ENCODE data around the gene TOMM34.

Gene TOMM34

GRCh38 chr20:44932916-44933315 lies 27.3 kb downstream of the TOMM34 start:
- H3K27ac Mint-ChIP-seq = no peak overlapping the region
- H3K4me3 Mint-ChIP-seq = no peak overlapping the region
- H3K27me3 Mint-ChIP-seq = no peaks in the 10 kb centered on the region
- no peak for DNase-seq
- CTCF ChIA-PET = no interaction called here
- H3K36me3 Mint-ChIP-seq = peaks cover 32% of the 10 kb centered on the region
- no peaks in the 10 kb centered on the region for H3K4me1 Mint-ChIP-seq
- no peaks in the 10 kb centered on the region for H3K9me3 Mint-ChIP-seq

- peaks cover 23% of the 10 kb centered on the region for H3K36me3 Mint-ChIP-seq
- no peaks in the 10 kb centered on the region for H3K4me1 Mint-ChIP-seq
- H3K4me3 Mint-ChIP-seq = no peak overlapping the region
- H3K27ac Mint-ChIP-seq = no peak overlapping the region
- no peaks in the 10 kb centered on the region for H3K27me3 Mint-ChIP-seq
- CTCF ChIA-PET = no interaction called here
- H3K9me3 Mint-ChIP-seq = no peaks in the 10 kb centered on the region
- DNase-seq = no peak
Observed at GRCh38 chr20:44931911-44932310, 28.3 kb downstream of the TOMM34 start.

DNA sequence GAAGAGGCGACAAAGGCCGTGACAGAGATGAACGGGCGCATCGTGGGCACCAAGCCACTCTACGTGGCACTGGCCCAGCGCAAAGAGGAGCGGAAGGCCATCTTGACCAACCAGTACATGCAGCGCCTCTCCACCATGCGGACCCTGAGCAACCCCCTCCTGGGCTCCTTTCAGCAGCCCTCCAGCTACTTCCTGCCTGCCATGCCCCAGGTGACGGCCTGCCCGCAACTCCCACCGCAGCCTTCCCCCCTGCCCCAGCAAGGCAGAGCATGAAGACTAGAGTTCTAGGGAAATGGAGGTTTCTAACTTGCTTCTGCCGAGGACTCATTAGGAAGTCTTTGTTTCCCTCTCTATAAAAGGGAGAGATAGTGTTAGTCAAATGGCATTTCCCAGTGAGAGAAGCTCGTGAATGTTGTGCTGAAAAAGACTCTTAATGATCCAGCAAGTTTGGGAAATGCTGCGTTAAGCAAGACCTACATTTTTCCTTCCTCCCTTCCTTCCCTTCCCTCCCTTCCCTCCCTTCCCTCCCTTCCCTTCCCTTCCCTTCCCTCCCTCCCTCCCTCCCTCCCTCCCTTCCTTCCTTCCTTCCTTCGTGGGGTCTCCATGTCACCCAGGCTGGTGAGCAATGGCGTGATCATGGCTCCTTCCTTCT lies 29.6 kb downstream of the TOMM34 start:
- CTCF ChIA-PET = interaction anchor here (1.1 kb wide), 1 partner anchor 42 kb away, joined by 3 read pairs; no protein-coding TSS in a partner anchor
- DNase-seq = no peak
- H3K27ac Mint-ChIP-seq = no peak overlapping the region
- H3K4me1 Mint-ChIP-seq = no peaks in the 10 kb centered on the region
- no peaks in the 10 kb centered on the region for H3K9me3 Mint-ChIP-seq
- H3K4me3 Mint-ChIP-seq = no peak overlapping the region
- H3K36me3 Mint-ChIP-seq = peaks cover 20% of the 10 kb centered on the region
- H3K27me3 Mint-ChIP-seq = no peaks in the 10 kb centered on the region

GRCh38 chr20:44928595-44928994 lies 31.6 kb downstream of the TOMM34 start:
- Mint-ChIP-seq H3K4me3 (no peak overlapping the region), H3K27me3 (no peaks in the 10 kb centered on the region), H3K9me3 (no peaks in the 10 kb centered on the region), H3K4me1 (no peaks in the 10 kb centered on the region), H3K27ac (no peak overlapping the region), H3K36me3 (peaks cover 18% of the 10 kb centered on the region)
- CTCF ChIA-PET = no interaction called here
- no peak for DNase-seq

DNA sequence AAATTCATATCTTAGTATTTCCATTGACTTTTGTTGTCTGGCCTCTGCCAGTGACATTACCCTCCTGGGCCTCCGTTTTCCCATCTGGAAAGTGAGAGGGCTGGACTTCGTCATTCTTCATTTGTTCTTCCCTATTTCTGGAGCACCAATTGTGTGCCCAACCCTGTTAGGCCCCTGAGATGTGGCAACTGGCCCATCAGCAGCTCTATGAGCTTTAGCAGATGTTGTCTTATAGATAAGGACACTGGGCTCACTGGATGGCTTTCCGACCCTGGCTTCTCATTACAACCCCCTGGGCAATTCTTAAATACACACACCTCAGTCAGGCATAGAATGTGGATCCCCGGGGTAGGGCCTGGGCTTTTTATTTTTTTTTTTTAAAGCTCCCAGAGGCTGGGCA lies 35.7 kb downstream of the TOMM34 start:
- H3K4me1 Mint-ChIP-seq = no peaks in the 10 kb centered on the region
- no peak for DNase-seq
- H3K4me3 Mint-ChIP-seq = no peak overlapping the region
- H3K36me3 Mint-ChIP-seq = peaks cover 5% of the 10 kb centered on the region
- CTCF ChIA-PET = no interaction called here
- H3K27ac Mint-ChIP-seq = no peak overlapping the region
- H3K27me3 Mint-ChIP-seq = no peaks in the 10 kb centered on the region
- H3K9me3 Mint-ChIP-seq = no peaks in the 10 kb centered on the region

- Mint-ChIP-seq H3K27me3 (no peaks in the 10 kb centered on the region), H3K36me3 (peaks cover 7% of the 10 kb centered on the region), H3K27ac (no peak overlapping the region), H3K4me3 (no peak overlapping the region), H3K9me3 (no peaks in the 10 kb centered on the region), H3K4me1 (no peaks in the 10 kb centered on the region)
- DNase-seq = no peak
- CTCF ChIA-PET = no interaction called here
Observed at GRCh38 chr20:44921447-44921846, 38.8 kb downstream of the TOMM34 start.

GRCh38 chr20:44918761-44919160 lies 41.4 kb downstream of the TOMM34 start:
- no peak for DNase-seq
- Mint-ChIP-seq H3K36me3 (peaks cover 8% of the 10 kb centered on the region), H3K4me1 (peaks cover 14% of the 10 kb centered on the region), H3K27me3 (no peaks in the 10 kb centered on the region), H3K4me3 (no peak overlapping the region), H3K9me3 (no peaks in the 10 kb centered on the region), H3K27ac (no peak overlapping the region)
- CTCF ChIA-PET = interaction anchor here (0.6 kb wide), 1 partner anchor 39 kb away, joined by 4 read pairs; no protein-coding TSS in a partner anchor

DNA sequence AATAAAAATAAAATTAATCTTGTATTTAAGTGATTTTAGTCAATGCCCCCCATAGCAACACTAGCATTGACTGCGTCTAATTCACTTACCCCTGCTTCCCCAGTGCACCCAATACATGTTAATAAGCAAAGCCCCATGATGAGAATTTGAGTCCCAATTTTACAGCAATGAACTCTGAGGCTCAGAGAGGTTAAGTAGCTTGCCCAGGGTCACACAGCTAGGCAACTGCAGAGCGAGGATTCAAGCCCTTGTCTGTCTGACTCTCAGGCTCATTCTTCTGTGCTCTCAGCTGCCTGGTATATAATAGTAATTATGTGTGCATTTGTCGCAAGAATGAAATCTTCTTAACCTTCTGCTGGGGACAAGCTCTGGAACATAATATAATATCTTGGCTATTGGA lies 41.9 kb downstream of the TOMM34 start:
- no peaks in the 10 kb centered on the region for H3K27me3 Mint-ChIP-seq
- CTCF ChIA-PET = no interaction called here
- H3K4me1 Mint-ChIP-seq = peaks cover 18% of the 10 kb centered on the region
- no peak for DNase-seq
- H3K36me3 Mint-ChIP-seq = peaks cover 13% of the 10 kb centered on the region
- H3K27ac Mint-ChIP-seq = no peak overlapping the region
- no peaks in the 10 kb centered on the region for H3K9me3 Mint-ChIP-seq
- no peak overlapping the region for H3K4me3 Mint-ChIP-seq

DNA sequence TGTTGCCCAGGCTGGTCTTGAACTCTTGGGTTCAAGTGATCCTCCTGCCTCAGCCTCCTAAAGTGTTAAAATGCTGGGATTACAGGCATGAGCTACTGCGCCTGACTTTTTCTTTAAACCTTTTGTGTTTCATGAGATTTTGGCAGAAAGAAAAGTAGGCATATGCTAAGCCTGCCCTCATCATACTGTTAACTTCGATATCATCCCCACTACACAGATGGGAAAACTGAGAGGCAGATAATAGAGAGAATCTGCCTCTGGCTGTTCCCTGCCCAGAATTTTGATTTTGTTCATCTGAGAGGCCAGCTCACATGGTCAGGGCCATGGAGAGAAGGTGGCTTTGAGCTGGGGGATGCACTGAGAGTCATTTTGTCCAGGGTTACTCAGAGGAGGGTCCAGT lies 42.8 kb downstream of the TOMM34 start:
- peaks cover 22% of the 10 kb centered on the region for H3K36me3 Mint-ChIP-seq
- H3K27ac Mint-ChIP-seq = no peak overlapping the region
- H3K4me1 Mint-ChIP-seq = peaks cover 22% of the 10 kb centered on the region
- no peak for DNase-seq
- H3K4me3 Mint-ChIP-seq = no peak overlapping the region
- H3K9me3 Mint-ChIP-seq = no peaks in the 10 kb centered on the region
- no peaks in the 10 kb centered on the region for H3K27me3 Mint-ChIP-seq
- CTCF ChIA-PET = interaction anchor here (1.1 kb wide), 1 partner anchor 377 kb away, joined by 3 read pairs; no protein-coding TSS in a partner anchor

GRCh38 chr20:44916586-44916985 lies 43.6 kb downstream of the TOMM34 start:
- peaks cover 25% of the 10 kb centered on the region for H3K36me3 Mint-ChIP-seq
- H3K4me1 Mint-ChIP-seq = peaks cover 22% of the 10 kb centered on the region
- CTCF ChIA-PET = no interaction called here
- H3K27me3 Mint-ChIP-seq = no peaks in the 10 kb centered on the region
- no peak for DNase-seq
- H3K27ac Mint-ChIP-seq = no peak overlapping the region
- H3K9me3 Mint-ChIP-seq = no peaks in the 10 kb centered on the region
- H3K4me3 Mint-ChIP-seq = no peak overlapping the region

DNA sequence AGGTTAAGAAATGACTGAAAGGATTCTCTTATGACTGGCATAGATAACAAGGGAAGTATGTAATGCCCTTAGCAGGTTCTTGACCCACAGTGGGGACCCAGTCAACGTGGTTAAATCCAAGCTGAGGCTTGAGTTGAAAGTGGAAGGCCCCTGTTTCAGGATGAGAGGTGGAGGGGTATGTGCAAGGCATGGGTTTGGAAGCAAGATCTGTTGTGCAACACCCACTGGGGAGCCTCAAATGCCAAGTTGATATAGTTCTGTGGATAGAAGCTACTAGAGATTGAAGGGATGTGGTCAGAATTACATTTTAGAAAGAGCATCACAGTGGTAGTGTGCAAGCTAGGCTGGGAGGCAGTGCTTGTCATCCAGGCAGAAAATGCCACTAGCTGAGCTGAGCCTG lies 45.3 kb downstream of the TOMM34 start:
- Mint-ChIP-seq H3K4me3 (no peak overlapping the region), H3K9me3 (no peaks in the 10 kb centered on the region), H3K4me1 (peaks cover 36% of the 10 kb centered on the region), H3K36me3 (peaks cover 25% of the 10 kb centered on the region), H3K27me3 (no peaks in the 10 kb centered on the region), H3K27ac (peak overlapping the region; percentile 53)
- CTCF ChIA-PET = no interaction called here
- DNase-seq = no peak

DNA sequence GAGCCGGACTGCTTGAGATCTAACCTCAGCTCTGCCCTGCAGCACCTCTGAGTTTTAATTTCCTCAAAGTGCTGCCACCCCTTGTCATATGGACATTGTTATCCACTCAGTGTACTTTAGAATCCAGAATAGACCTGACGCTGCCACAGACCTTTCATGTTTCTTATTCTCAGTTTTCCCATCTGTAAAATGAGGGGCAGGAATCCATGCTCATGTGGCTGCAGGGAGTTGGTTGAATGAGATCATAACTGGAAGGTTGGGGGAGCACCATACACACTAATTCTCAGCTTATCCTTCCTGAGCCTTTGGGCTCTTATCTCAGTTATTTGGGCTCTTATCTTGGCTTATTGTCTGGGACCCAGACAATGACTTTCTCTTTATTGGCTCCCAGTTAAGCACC lies 48.0 kb downstream of the TOMM34 start:
- H3K4me1 Mint-ChIP-seq = peaks cover 49% of the 10 kb centered on the region
- H3K36me3 Mint-ChIP-seq = peaks cover 35% of the 10 kb centered on the region
- no peaks in the 10 kb centered on the region for H3K9me3 Mint-ChIP-seq
- no peak for DNase-seq
- H3K4me3 Mint-ChIP-seq = peak overlapping the region; percentile 16
- H3K27ac Mint-ChIP-seq = no peak overlapping the region
- CTCF ChIA-PET = interaction anchor here (0.7 to 2.1 kb wide), 2 partner anchors 24 to 184 kb away, joined by 3 to 9 read pairs; no protein-coding TSS in a partner anchor
- no peaks in the 10 kb centered on the region for H3K27me3 Mint-ChIP-seq

- H3K27me3 Mint-ChIP-seq = no peaks in the 10 kb centered on the region
- H3K4me1 Mint-ChIP-seq = peaks cover 49% of the 10 kb centered on the region
- no peaks in the 10 kb centered on the region for H3K9me3 Mint-ChIP-seq
- H3K27ac Mint-ChIP-seq = no peak overlapping the region
- CTCF ChIA-PET = interaction anchor here (0.8 to 1.1 kb wide), 6 partner anchors 26 to 185 kb away, joined by 3 to 4 read pairs (median 3); partner anchors contain the start of gene YWHAB
- peaks cover 42% of the 10 kb centered on the region for H3K36me3 Mint-ChIP-seq
- H3K4me3 Mint-ChIP-seq = peak overlapping the region; percentile 63
- peak; percentile 77 for DNase-seq
Observed at GRCh38 chr20:44911264-44911921, 48.8 kb downstream of the TOMM34 start.

DNA sequence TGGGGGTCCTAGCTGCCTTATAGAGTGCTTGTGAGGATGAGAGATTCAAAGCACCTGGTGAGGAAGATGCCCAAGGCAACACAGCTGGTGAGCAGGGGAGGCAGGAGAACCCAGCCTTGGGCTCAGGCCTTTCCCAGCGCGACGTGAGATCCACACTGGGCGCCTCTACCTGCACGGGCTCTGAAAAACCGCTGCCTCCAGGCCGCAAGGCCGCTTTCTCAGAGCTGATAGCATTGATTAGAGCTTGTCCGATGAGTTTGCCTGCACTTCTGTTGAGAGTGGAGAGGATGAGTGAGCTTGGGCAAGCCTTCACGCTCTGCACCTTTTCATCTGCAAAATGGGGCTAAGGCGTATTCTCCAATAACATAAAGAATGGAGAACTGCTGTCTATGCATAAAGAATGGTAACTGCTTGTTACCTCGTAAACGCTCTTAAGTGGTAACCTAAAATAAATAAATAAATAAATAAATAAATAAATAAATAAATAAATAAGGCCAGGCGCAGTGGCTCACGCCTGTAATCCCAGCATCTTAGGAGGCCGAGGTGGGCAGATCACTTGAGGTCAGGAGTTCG lies 49.4 kb downstream of the TOMM34 start:
- H3K27ac Mint-ChIP-seq = peak overlapping the region; percentile 75
- peaks cover 46% of the 10 kb centered on the region for H3K36me3 Mint-ChIP-seq
- CTCF ChIA-PET = interaction anchor here (0.8 to 1.9 kb wide), 7 partner anchors 22 to 185 kb away, joined by 3 to 6 read pairs (median 3); partner anchors contain the start of gene YWHAB
- H3K4me3 Mint-ChIP-seq = peak overlapping the region; percentile 88
- no peaks in the 10 kb centered on the region for H3K9me3 Mint-ChIP-seq
- peaks cover 49% of the 10 kb centered on the region for H3K4me1 Mint-ChIP-seq
- DNase-seq = no peak
- no peaks in the 10 kb centered on the region for H3K27me3 Mint-ChIP-seq

All from activated naive CD4-positive, alpha-beta T cell treated with anti-CD3 and anti-CD28 coated beads, Interleukin-2, amount 10 ng/mL, durations not matched to agents 7 days and 5 days (primary cell).